ENCODE measurements around the gene ATP6V0D1.

The ATP6V0D1 gene

GRCh38 chr16:67461600-67462278 lies 19.2 kb downstream of the ATP6V0D1 start:
- DNase-seq (ENCODE audit: extremely low read depth, low read depth) = no peak
- TF ChIP-seq CTCF (IDR thresholded peaks at IDR 0.05; ENCODE audit: low read depth, low read length, missing control alignments) = no peak
- H3K4me3 ChIP-seq (replicated peaks; ENCODE audit: low read depth, low read length) = no peak overlapping the region

- no peak for DNase-seq (ENCODE audit: extremely low read depth, low read depth)
- TF ChIP-seq CTCF (IDR thresholded peaks at IDR 0.05; ENCODE audit: low read depth, low read length, missing control alignments) = no peak
- no peak overlapping the region for H3K4me3 ChIP-seq (replicated peaks; ENCODE audit: low read depth, low read length)
These were observed 20.0 kb downstream of the ATP6V0D1 start for GRCh38 chr16:67460961-67461360.

GRCh38 chr16:67460168-67460567 lies 20.8 kb downstream of the ATP6V0D1 start:
- DNase-seq (ENCODE audit: extremely low read depth, low read depth) = no peak
- TF ChIP-seq CTCF (IDR thresholded peaks at IDR 0.05; ENCODE audit: low read depth, low read length, missing control alignments) = no peak
- H3K4me3 ChIP-seq (replicated peaks; ENCODE audit: low read depth, low read length) = no peak overlapping the region

GRCh38 chr16:67459861-67460150 lies 21.2 kb downstream of the ATP6V0D1 start:
- no peak overlapping the region for H3K4me3 ChIP-seq (replicated peaks; ENCODE audit: low read depth, low read length)
- TF ChIP-seq CTCF (IDR thresholded peaks at IDR 0.05; ENCODE audit: low read depth, low read length, missing control alignments) = no peak
- no peak for DNase-seq (ENCODE audit: extremely low read depth, low read depth)

- TF ChIP-seq CTCF (IDR thresholded peaks at IDR 0.05; ENCODE audit: low read depth, low read length, missing control alignments) = no peak
- no peak overlapping the region for H3K4me3 ChIP-seq (replicated peaks; ENCODE audit: low read depth, low read length)
- DNase-seq (ENCODE audit: extremely low read depth, low read depth) = no peak
These were observed 21.7 kb downstream of the ATP6V0D1 start for GRCh38 chr16:67459066-67459860.

- no peak overlapping the region for H3K4me3 ChIP-seq (replicated peaks; ENCODE audit: low read depth, low read length)
- no peak for DNase-seq (ENCODE audit: extremely low read depth, low read depth)
- no peak for TF ChIP-seq CTCF (IDR thresholded peaks at IDR 0.05; ENCODE audit: low read depth, low read length, missing control alignments)
These were observed 22.8 kb downstream of the ATP6V0D1 start for GRCh38 chr16:67458121-67458641.
